ENCODE data around the gene SNX4.

Gene SNX4

GRCh38 chr3:125477701-125478100 lies 42.3 kb downstream of the SNX4 start:
- DNase-seq (ENCODE audit: extremely low spot score), result no peak
- TF ChIP-seq, protein P1, sequence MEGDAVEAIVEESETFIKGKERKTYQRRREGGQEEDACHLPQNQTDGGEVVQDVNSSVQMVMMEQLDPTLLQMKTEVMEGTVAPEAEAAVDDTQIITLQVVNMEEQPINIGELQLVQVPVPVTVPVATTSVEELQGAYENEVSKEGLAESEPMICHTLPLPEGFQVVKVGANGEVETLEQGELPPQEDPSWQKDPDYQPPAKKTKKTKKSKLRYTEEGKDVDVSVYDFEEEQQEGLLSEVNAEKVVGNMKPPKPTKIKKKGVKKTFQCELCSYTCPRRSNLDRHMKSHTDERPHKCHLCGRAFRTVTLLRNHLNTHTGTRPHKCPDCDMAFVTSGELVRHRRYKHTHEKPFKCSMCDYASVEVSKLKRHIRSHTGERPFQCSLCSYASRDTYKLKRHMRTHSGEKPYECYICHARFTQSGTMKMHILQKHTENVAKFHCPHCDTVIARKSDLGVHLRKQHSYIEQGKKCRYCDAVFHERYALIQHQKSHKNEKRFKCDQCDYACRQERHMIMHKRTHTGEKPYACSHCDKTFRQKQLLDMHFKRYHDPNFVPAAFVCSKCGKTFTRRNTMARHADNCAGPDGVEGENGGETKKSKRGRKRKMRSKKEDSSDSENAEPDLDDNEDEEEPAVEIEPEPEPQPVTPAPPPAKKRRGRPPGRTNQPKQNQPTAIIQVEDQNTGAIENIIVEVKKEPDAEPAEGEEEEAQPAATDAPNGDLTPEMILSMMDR (IDR thresholded peaks at IDR 0.05; ENCODE audit: control extremely low read depth, extremely low read depth, low read depth, missing control alignments), result no peak
- ChIA-PET POLR2A (no interaction called here), CTCF (interaction anchor here (0.9 to 1.9 kb wide), 2 partner anchors 15 to 38 kb away, joined by 3 to 6 read pairs; no protein-coding TSS in a partner anchor)

DNA sequence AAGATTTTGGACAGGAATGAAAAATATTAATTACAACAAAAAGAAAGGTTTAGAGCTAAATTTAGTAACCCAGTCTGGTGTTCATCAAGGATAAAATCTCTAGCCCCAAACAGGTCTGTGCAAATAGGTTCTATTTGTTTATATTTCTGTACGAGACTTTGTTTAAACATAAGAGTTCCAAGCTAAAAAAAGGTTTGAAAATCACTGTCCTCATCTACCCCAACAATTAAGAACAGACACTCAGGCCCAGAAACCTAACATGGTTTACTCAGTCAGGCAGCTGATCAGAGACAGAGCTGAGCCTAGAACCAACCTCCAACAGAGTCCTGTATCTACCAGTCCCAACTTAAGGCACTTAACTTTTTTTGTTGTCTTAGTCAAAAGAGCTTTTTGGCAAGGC lies 49.3 kb downstream of the SNX4 start:
- ChIA-PET POLR2A (no interaction called here), CTCF (interaction anchor here (1.0 to 2.7 kb wide), 10 partner anchors 9 to 710 kb away, joined by 3 to 14 read pairs (median 4); no protein-coding TSS in a partner anchor)
- TF ChIP-seq, protein P1 (IDR thresholded peaks at IDR 0.05; ENCODE audit: control extremely low read depth, extremely low read depth, low read depth, missing control alignments), result no peak
- DNase-seq (ENCODE audit: extremely low spot score), result no peak

DNA sequence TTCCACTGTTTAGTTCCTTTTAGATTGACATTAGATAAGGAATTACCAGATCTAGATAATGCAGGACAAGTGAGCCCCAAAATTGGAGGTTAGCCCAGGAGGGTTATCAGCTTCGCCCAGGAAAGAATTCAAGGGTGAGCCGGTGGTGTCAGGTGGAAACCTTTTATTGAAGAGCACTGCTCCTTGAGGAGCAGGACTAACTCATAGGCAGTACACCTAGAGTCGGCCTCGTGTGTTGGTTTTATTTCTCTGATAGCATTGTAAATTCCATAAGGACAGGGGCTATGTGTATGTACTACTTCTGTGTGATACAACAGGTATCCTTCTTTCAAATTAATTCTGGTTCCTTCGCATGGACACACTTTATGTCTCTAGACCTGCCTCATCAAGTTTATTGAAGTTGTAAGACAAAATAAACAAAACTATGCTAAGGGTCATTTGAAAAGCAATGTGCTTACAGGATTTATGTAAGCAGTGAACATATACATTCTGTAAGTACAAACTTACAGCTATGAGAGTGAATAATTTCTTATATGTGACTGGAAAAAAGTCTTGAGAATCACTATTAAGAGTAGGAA lies 57.2 kb downstream of the SNX4 start:
- POLR2A ChIA-PET, result no interaction called here
- CTCF ChIA-PET, result interaction anchor here (1.1 kb wide), 1 partner anchor 15 kb away, joined by 6 read pairs; no protein-coding TSS in a partner anchor
- TF ChIP-seq, protein P1 (IDR thresholded peaks at IDR 0.05; ENCODE audit: control extremely low read depth, extremely low read depth, low read depth, missing control alignments), result no peak
- no peak for DNase-seq (ENCODE audit: extremely low spot score)

- TF ChIP-seq, protein P1 (IDR thresholded peaks at IDR 0.05; ENCODE audit: control extremely low read depth, extremely low read depth, low read depth, missing control alignments), result no peak
- CTCF ChIA-PET, result interaction anchor here (0.8 to 0.9 kb wide), 2 partner anchors 10 to 21 kb away, joined by 3 read pairs; no protein-coding TSS in a partner anchor
- POLR2A ChIA-PET, result no interaction called here
- no peak for DNase-seq (ENCODE audit: extremely low spot score)
Observed at GRCh38 chr3:125461896-125462295, 58.1 kb downstream of the SNX4 start.

DNA sequence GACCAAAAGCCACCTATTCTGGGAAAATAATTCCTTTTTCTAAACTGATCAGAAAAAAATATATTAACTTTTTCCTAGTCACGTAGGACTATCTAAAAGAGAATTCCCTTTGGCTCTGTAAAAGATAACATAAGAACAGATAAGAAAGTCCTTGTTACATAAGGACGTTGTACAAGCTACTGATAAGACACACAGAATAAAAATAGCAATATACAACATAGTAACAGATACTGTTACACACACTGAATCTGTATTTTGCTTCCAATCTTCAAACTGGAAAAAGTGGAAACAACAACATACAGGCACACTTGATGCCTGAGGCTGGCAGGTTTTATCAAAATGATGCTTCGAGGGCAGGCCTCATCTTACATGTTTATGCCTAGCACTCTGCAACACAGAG lies 59.8 kb downstream of the SNX4 start:
- no peak for DNase-seq (ENCODE audit: extremely low spot score)
- CTCF ChIA-PET, result no interaction called here
- TF ChIP-seq, protein P1 (IDR thresholded peaks at IDR 0.05; ENCODE audit: control extremely low read depth, extremely low read depth, low read depth, missing control alignments), result no peak
- POLR2A ChIA-PET, result no interaction called here

DNA sequence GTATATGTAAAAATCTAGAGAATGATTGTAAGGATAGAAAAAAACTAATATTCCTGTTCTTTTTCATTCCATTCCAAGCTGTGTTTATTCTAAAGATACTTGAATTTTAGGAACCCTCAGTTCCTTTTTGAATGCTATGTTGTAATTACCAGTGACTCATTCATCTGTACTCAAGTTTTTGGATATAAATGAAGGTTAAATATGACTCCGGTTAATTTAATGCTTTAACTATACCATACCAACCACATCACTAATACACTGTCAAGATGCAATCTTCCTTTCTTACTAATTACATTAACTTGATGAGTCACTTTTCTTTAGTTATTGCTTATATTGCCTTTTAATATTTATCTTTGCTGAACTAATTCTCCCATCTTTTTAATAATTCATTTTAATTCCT lies 76.1 kb downstream of the SNX4 start:
- POLR2A ChIA-PET, result no interaction called here
- CTCF ChIA-PET, result interaction anchor here (1.3 kb wide), 1 partner anchor 15 kb away, joined by 3 read pairs; no protein-coding TSS in a partner anchor
- TF ChIP-seq, protein P1 (IDR thresholded peaks at IDR 0.05; ENCODE audit: control extremely low read depth, extremely low read depth, low read depth, missing control alignments), result no peak
- no peak for DNase-seq (ENCODE audit: extremely low spot score)

Measured in GM10248 (cell line).